GM23338 (cell line): ENCODE measurements around the gene PUM1. TPM values are rescaled to one million over a fixed set of nuclear protein-coding genes. Genes with fewer than 3 reads are reported as not detected.

ENCODE experiments used
- CREB1 ChIP-seq: fragments of 250-450 bp; sonication (Bioruptor Pico); IDR thresholded peaks from 2 replicates; pipeline ENCODE4 v1.5.0; 2020; ENCODE audit warnings: low read depth, mild to moderate bottlenecking, moderate library complexity
- EZH2 ChIP-seq: fragments of 200-600 bp; sonication (generic); IDR thresholded peaks from one replicate; pipeline ENCODE4 v1.8.0; 2017; ENCODE audit warnings: antibody characterized with exemption, mild to moderate bottlenecking, low read depth; ENCODE audit not compliant: unreplicated experiment
- EZH2phosphoT487 ChIP-seq: fragments of 200-600 bp; sonication (generic); IDR thresholded peaks from one replicate; pipeline ENCODE4 v1.8.1; 2018; ENCODE audit warnings: antibody characterized with exemption; ENCODE audit not compliant: unreplicated experiment
- NANOG ChIP-seq: IDR thresholded peaks from 2 replicates; pipeline ENCODE4 v1.6.1; 2016; ENCODE audit warnings: antibody characterized with exemption, borderline replicate concordance
- STAT1 ChIP-seq: IDR thresholded peaks from one replicate; pipeline ENCODE4 v1.6.1; 2016; ENCODE audit warnings: antibody characterized with exemption; ENCODE audit not compliant: unreplicated experiment
- ZNF114 ChIP-seq: fragments of 250-450 bp; sonication (Bioruptor Pico); IDR thresholded peaks from 2 replicates; pipeline ENCODE4 v1.5.0; 2020; ENCODE audit warnings: mild to moderate bottlenecking, moderate library complexity
- polyA plus RNA-seq: library from polyadenylated mRNA; unstranded; fragments of >200 nt; fragmentation: Nextera tagmentation; extraction: Ambion mirVana; gene quantifications from 2 replicates; pipeline ENCODE4 v1.2.1, GENCODE V29; 2016
- total RNA-seq: library from RNA; depleted of rRNA; stranded (reverse); fragments of >200 nt; shearing (Covaris generic); gene quantifications from 2 replicates; pipeline ENCODE4 v1.2.3, GENCODE V29; 2014
- TF ChIP-seq, protein P1 (sequence below): fragments of 250-450 bp; sonication (Bioruptor Pico); IDR thresholded peaks from 2 replicates; pipeline ENCODE4 v1.5.0; 2020; ENCODE audit warnings: mild to moderate bottlenecking, moderate library complexity
- TF ChIP-seq, protein P2 (sequence below): IDR thresholded peaks from one replicate; pipeline ENCODE4 v1.6.1; 2018; ENCODE audit warnings: antibody characterized with exemption; ENCODE audit not compliant: unreplicated experiment

Gene PUM1
- total and polyA plus RNA-seq, 2 experiments from 2014 or later, result 44.4 to 117 TPM

DNA sequence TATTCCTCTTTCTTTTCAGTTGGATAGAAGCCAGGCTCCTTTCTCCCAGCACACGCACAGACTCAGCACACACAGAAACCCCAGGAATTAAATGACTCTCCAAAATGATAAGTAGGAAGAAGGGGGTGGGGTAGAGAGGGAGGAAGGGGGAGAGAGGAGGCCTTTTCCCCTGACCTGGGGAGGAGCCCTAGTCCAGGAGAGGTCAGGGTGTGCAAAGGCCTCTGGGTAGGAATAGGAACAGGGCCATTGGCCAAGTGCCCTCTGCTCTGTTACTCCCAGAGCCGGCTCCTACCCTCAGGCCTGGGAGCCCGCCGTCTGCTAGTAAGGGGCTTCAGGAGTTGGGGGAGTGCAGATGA lies 35.6 kb upstream of the PUM1 start (continued):
- TF ChIP-seq, protein P1, sequence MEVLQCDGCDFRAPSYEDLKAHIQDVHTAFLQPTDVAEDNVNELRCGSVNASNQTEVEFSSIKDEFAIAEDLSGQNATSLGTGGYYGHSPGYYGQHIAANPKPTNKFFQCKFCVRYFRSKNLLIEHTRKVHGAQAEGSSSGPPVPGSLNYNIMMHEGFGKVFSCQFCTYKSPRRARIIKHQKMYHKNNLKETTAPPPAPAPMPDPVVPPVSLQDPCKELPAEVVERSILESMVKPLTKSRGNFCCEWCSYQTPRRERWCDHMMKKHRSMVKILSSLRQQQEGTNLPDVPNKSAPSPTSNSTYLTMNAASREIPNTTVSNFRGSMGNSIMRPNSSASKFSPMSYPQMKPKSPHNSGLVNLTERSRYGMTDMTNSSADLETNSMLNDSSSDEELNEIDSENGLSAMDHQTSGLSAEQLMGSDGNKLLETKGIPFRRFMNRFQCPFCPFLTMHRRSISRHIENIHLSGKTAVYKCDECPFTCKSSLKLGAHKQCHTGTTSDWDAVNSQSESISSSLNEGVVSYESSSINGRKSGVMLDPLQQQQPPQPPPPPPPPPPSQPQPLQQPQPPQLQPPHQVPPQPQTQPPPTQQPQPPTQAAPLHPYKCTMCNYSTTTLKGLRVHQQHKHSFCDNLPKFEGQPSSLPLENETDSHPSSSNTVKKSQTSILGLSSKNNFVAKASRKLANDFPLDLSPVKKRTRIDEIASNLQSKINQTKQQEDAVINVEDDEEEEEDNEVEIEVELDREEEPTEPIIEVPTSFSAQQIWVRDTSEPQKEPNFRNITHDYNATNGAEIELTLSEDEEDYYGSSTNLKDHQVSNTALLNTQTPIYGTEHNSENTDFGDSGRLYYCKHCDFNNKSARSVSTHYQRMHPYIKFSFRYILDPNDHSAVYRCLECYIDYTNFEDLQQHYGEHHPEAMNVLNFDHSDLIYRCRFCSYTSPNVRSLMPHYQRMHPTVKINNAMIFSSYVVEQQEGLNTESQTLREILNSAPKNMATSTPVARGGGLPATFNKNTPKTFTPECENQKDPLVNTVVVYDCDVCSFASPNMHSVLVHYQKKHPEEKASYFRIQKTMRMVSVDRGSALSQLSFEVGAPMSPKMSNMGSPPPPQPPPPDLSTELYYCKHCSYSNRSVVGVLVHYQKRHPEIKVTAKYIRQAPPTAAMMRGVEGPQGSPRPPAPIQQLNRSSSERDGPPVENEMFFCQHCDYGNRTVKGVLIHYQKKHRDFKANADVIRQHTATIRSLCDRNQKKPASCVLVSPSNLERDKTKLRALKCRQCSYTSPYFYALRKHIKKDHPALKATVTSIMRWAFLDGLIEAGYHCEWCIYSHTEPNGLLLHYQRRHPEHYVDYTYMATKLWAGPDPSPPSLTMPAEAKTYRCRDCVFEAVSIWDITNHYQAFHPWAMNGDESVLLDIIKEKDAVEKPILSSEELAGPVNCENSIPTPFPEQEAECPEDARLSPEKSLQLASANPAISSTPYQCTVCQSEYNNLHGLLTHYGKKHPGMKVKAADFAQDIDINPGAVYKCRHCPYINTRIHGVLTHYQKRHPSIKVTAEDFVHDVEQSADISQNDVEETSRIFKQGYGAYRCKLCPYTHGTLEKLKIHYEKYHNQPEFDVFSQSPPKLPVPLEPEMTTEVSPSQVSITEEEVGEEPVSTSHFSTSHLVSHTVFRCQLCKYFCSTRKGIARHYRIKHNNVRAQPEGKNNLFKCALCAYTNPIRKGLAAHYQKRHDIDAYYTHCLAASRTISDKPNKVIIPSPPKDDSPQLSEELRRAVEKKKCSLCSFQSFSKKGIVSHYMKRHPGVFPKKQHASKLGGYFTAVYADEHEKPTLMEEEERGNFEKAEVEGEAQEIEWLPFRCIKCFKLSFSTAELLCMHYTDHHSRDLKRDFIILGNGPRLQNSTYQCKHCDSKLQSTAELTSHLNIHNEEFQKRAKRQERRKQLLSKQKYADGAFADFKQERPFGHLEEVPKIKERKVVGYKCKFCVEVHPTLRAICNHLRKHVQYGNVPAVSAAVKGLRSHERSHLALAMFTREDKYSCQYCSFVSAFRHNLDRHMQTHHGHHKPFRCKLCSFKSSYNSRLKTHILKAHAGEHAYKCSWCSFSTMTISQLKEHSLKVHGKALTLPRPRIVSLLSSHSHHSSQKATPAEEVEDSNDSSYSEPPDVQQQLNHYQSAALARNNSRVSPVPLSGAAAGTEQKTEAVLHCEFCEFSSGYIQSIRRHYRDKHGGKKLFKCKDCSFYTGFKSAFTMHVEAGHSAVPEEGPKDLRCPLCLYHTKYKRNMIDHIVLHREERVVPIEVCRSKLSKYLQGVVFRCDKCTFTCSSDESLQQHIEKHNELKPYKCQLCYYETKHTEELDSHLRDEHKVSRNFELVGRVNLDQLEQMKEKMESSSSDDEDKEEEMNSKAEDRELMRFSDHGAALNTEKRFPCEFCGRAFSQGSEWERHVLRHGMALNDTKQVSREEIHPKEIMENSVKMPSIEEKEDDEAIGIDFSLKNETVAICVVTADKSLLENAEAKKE (CRISPR knock-in tag), result no peak
- TF ChIP-seq EZH2phosphoT487, result no peak
- no peak for TF ChIP-seq NANOG
- no peak for TF ChIP-seq ZNF114 (CRISPR knock-in tag)
- TF ChIP-seq STAT1, result no peak
- TF ChIP-seq CREB1 (CRISPR knock-in tag), result no peak
- no peak for TF ChIP-seq EZH2
- TF ChIP-seq, protein P2, sequence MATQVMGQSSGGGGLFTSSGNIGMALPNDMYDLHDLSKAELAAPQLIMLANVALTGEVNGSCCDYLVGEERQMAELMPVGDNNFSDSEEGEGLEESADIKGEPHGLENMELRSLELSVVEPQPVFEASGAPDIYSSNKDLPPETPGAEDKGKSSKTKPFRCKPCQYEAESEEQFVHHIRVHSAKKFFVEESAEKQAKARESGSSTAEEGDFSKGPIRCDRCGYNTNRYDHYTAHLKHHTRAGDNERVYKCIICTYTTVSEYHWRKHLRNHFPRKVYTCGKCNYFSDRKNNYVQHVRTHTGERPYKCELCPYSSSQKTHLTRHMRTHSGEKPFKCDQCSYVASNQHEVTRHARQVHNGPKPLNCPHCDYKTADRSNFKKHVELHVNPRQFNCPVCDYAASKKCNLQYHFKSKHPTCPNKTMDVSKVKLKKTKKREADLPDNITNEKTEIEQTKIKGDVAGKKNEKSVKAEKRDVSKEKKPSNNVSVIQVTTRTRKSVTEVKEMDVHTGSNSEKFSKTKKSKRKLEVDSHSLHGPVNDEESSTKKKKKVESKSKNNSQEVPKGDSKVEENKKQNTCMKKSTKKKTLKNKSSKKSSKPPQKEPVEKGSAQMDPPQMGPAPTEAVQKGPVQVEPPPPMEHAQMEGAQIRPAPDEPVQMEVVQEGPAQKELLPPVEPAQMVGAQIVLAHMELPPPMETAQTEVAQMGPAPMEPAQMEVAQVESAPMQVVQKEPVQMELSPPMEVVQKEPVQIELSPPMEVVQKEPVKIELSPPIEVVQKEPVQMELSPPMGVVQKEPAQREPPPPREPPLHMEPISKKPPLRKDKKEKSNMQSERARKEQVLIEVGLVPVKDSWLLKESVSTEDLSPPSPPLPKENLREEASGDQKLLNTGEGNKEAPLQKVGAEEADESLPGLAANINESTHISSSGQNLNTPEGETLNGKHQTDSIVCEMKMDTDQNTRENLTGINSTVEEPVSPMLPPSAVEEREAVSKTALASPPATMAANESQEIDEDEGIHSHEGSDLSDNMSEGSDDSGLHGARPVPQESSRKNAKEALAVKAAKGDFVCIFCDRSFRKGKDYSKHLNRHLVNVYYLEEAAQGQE, result no peak
